Breast epithelium (tissue), 4 donors: ENCODE data around the gene CCBE1. TPM values are rescaled to one million over a fixed set of nuclear protein-coding genes. Genes with fewer than 3 reads are reported as not detected.

Experiments
- DNase-seq, 2 donors: peaks; one replicate each; pipeline ENCODE4 v3.0.0-alpha.2; 2019; ENCODE audit warnings: low spot score in 2 of 2
- H3K27ac ChIP-seq, 2 donors: fragments of 200-600 bp; sonication (generic) in 1 of 2; one replicate each; pipeline ENCODE4 v1.5.1; 2016 to 2019; ENCODE audit warnings: mild to moderate bottlenecking in 1 of 2
- H3K27me3 ChIP-seq, 2 donors: fragments of 200-600 bp; sonication (generic) in 1 of 2; one replicate each; pipeline versions ENCODE4 v1.5.1 to v1.6.0; 2017 to 2019; ENCODE audit warnings: control low read depth in 1 of 2, mild to moderate bottlenecking in 1 of 2
- H3K36me3 ChIP-seq: fragments of 200-600 bp; one replicate; pipeline ENCODE4 v1.5.1; 2019
- H3K4me1 ChIP-seq, 2 donors: fragments of 200-600 bp; sonication (generic); one replicate each; pipeline ENCODE4 v1.5.1; 2016 to 2019; ENCODE audit warnings: control low read depth in 1 of 2
- H3K4me3 ChIP-seq, 3 donors: fragments of 200-600 bp; sonication (generic); 1 replicate in 2 of 3; 2 replicates in 1 of 3; pipeline ENCODE4 v1.5.1; 2016 to 2019; ENCODE audit warnings: mild to moderate bottlenecking in 3 of 3, moderate library complexity in 2 of 3
- H3K9me3 ChIP-seq, 2 donors: fragments of 200-600 bp; sonication (generic) in 1 of 2; one replicate each; pipeline ENCODE4 v1.5.1; 2016 to 2019; ENCODE audit warnings: control low read depth in 1 of 2
- POLR2A ChIP-seq: fragments of 450-650 bp; IDR thresholded peaks from one replicate; pipeline ENCODE4 v1.6.1; 2016; ENCODE audit warnings: antibody characterized with exemption, mild to moderate bottlenecking, moderate library complexity
- POLR2AphosphoS5 ChIP-seq, 3 donors: sonication (generic); formaldehyde crosslinking; IDR thresholded peaks; one replicate each; pipeline ENCODE4 v1.6.1; 2017; ENCODE audit warnings: antibody characterized with exemption in 3 of 3
- intact Hi-C: fragments of 100-400 bp; cut with DNase I; formaldehyde crosslinking; loops from one replicate; pipeline ENCODE4 v1.15.1; 2023; ENCODE audit warnings: low total_unique reads
- total RNA-seq, 3 donors: library from RNA; depleted of rRNA; stranded (reverse); fragments of >200 nt; gene quantifications; one replicate each; pipeline ENCODE4 v1.1.0, GENCODE V29; 2016
- TF ChIP-seq, protein P1 (sequence below), 3 donors: fragments of 450-650 bp; IDR thresholded peaks; one replicate each; pipeline ENCODE4 v1.5.1; 2016 to 2017; ENCODE audit warnings: antibody characterized with exemption in 3 of 3, mild to moderate bottlenecking in 3 of 3, moderate library complexity in 3 of 3

The CCBE1 gene
- total RNA-seq, 3 donors from 2014 or later: 3.5 to 4.9 (median 4.0) TPM

DNA sequence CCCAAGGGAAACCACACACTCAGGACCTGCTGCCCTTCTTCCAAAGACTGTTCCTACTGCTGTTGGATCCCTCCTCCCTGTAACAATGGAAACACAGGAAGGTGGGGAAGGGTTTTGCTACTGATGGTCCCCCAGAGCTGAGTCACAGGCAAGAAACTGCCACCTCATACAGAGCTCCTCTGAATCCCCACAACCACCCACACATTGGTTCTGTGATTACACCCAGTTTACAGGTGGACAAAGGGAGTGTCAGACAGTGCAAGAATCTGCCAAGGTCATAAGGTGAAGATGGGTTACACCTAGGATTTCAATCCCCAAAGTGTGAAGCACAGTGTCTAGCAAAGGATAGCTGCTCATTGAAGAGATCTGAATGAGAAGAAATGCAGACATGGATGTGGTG lies 196.5 kb downstream of the CCBE1 start:
- no peak for DNase-seq
- intact Hi-C loops: no loop called here
- no peak overlapping the region for H3K27ac ChIP-seq
- no peaks in the 10 kb centered on the region for H3K9me3 ChIP-seq
- TF ChIP-seq POLR2AphosphoS5 (IDR thresholded peaks at IDR 0.05) (no peak), POLR2A (no peak)
- TF ChIP-seq, protein P1, sequence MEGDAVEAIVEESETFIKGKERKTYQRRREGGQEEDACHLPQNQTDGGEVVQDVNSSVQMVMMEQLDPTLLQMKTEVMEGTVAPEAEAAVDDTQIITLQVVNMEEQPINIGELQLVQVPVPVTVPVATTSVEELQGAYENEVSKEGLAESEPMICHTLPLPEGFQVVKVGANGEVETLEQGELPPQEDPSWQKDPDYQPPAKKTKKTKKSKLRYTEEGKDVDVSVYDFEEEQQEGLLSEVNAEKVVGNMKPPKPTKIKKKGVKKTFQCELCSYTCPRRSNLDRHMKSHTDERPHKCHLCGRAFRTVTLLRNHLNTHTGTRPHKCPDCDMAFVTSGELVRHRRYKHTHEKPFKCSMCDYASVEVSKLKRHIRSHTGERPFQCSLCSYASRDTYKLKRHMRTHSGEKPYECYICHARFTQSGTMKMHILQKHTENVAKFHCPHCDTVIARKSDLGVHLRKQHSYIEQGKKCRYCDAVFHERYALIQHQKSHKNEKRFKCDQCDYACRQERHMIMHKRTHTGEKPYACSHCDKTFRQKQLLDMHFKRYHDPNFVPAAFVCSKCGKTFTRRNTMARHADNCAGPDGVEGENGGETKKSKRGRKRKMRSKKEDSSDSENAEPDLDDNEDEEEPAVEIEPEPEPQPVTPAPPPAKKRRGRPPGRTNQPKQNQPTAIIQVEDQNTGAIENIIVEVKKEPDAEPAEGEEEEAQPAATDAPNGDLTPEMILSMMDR (IDR thresholded peaks at IDR 0.05): no peak
- no peaks in the 10 kb centered on the region for H3K4me1 ChIP-seq
- no peak overlapping the region for H3K4me3 ChIP-seq
- H3K27me3 ChIP-seq: no peaks in the 10 kb centered on the region
- H3K36me3 ChIP-seq: no peaks in the 10 kb centered on the region

- no peaks in the 10 kb centered on the region for H3K4me1 ChIP-seq
- no peaks in the 10 kb centered on the region for H3K9me3 ChIP-seq
- no peaks in the 10 kb centered on the region for H3K36me3 ChIP-seq
- H3K4me3 ChIP-seq: no peak overlapping the region
- intact Hi-C loops: no loop called here
- TF ChIP-seq POLR2AphosphoS5 (IDR thresholded peaks at IDR 0.05) (no peak), POLR2A (no peak)
- TF ChIP-seq, protein P1 (IDR thresholded peaks at IDR 0.05): no peak
- H3K27ac ChIP-seq: no peak overlapping the region
- DNase-seq: no peak
- no peaks in the 10 kb centered on the region for H3K27me3 ChIP-seq
These were observed 198.6 kb downstream of the CCBE1 start for GRCh38 chr18:59498506-59499086.

GRCh38 chr18:59492756-59493421 lies 204.3 kb downstream of the CCBE1 start:
- Histone ChIP-seq H3K27ac (no peak overlapping the region), H3K4me1 (no peaks in the 10 kb centered on the region), H3K27me3 (no peaks in the 10 kb centered on the region), H3K36me3 (no peaks in the 10 kb centered on the region), H3K9me3 (no peaks in the 10 kb centered on the region), H3K4me3 (no peak overlapping the region)
- DNase-seq: no peak
- intact Hi-C loops: no loop called here
- TF ChIP-seq POLR2A (no peak), POLR2AphosphoS5 (IDR thresholded peaks at IDR 0.05) (no peak)
- TF ChIP-seq, protein P1 (IDR thresholded peaks at IDR 0.05): no peak

GRCh38 chr18:59488899-59489298 lies 208.3 kb downstream of the CCBE1 start:
- no peak for DNase-seq
- no peaks in the 10 kb centered on the region for H3K36me3 ChIP-seq
- intact Hi-C loops: no loop called here
- H3K9me3 ChIP-seq: no peaks in the 10 kb centered on the region
- H3K27me3 ChIP-seq: no peaks in the 10 kb centered on the region
- H3K4me3 ChIP-seq: no peak overlapping the region
- H3K4me1 ChIP-seq: no peaks in the 10 kb centered on the region
- TF ChIP-seq, protein P1 (IDR thresholded peaks at IDR 0.05): no peak
- TF ChIP-seq POLR2A (no peak), POLR2AphosphoS5 (IDR thresholded peaks at IDR 0.05) (no peak)
- no peak overlapping the region for H3K27ac ChIP-seq

- Histone ChIP-seq H3K4me3 (no peak overlapping the region), H3K36me3 (no peaks in the 10 kb centered on the region), H3K27me3 (no peaks in the 10 kb centered on the region), H3K4me1 (no peaks in the 10 kb centered on the region), H3K9me3 (no peaks in the 10 kb centered on the region), H3K27ac (no peak overlapping the region)
- intact Hi-C loops: no loop called here
- TF ChIP-seq POLR2AphosphoS5 (IDR thresholded peaks at IDR 0.05) (no peak), POLR2A (no peak)
- TF ChIP-seq, protein P1 (IDR thresholded peaks at IDR 0.05): no peak
- DNase-seq: no peak
These were observed 211.8 kb downstream of the CCBE1 start for GRCh38 chr18:59485382-59485781.
